Type B pancreatic cell (in vitro differentiated cells): Measurements from ENCODE around the gene ABL1. TPM values are rescaled to one million over a fixed set of nuclear protein-coding genes. Genes with fewer than 3 reads are reported as not detected.
A peak's percentile ranks its signal among the peaks of the same experiment; 100 is the strongest.
"Not testable (repeated sequence)": the region's sequence is repeated elsewhere in the genome, so short reads cannot be mapped to it uniquely, and the experiment has no call there.

Source experiments
- DNase-seq: peaks from one replicate; pipeline ENCODE4 v3.0.0; 2021; ENCODE audit warnings: mixed read lengths; ENCODE audit not compliant: unreplicated experiment; ENCODE audit errors: extremely low spot score
- H3K27ac Mint-ChIP-seq: 2 replicates; pipeline ENCODE4 v1.8.0; 2021; ENCODE audit warnings: mild to moderate bottlenecking, mixed read lengths
- H3K27me3 Mint-ChIP-seq: 2 replicates; pipeline ENCODE4 v1.8.0; 2021; ENCODE audit warnings: mixed read lengths
- H3K36me3 Mint-ChIP-seq: 2 replicates; pipeline ENCODE4 v1.8.0; 2021; ENCODE audit warnings: mixed read lengths
- H3K4me1 Mint-ChIP-seq: one replicate; pipeline ENCODE4 v1.8.0; 2021; ENCODE audit warnings: mixed read lengths; ENCODE audit not compliant: unreplicated experiment
- H3K4me3 Mint-ChIP-seq: 2 replicates; pipeline ENCODE4 v1.8.0; 2021; ENCODE audit warnings: mild to moderate bottlenecking, mixed read lengths
- H3K9me3 Mint-ChIP-seq: 2 replicates; pipeline ENCODE4 v1.8.0; 2021; ENCODE audit warnings: mixed read lengths
- total RNA-seq: library from RNA; stranded (reverse); gene quantifications from 2 replicates; pipeline ENCODE4 v1.2.1, GENCODE V29; 2021; ENCODE audit warnings: low replicate concordance
- TF ChIP-seq, protein P1 (sequence below): fragments of 200-600 bp; sonication (generic); conservative IDR thresholded peaks from 2 replicates; pipeline ENCODE4 v1.5.0; 2021; ENCODE audit warnings: antibody characterized with exemption, mild to moderate bottlenecking

ABL1 gene
- total RNA-seq, 1 donor from 2014 or later = 91.8 TPM

DNA sequence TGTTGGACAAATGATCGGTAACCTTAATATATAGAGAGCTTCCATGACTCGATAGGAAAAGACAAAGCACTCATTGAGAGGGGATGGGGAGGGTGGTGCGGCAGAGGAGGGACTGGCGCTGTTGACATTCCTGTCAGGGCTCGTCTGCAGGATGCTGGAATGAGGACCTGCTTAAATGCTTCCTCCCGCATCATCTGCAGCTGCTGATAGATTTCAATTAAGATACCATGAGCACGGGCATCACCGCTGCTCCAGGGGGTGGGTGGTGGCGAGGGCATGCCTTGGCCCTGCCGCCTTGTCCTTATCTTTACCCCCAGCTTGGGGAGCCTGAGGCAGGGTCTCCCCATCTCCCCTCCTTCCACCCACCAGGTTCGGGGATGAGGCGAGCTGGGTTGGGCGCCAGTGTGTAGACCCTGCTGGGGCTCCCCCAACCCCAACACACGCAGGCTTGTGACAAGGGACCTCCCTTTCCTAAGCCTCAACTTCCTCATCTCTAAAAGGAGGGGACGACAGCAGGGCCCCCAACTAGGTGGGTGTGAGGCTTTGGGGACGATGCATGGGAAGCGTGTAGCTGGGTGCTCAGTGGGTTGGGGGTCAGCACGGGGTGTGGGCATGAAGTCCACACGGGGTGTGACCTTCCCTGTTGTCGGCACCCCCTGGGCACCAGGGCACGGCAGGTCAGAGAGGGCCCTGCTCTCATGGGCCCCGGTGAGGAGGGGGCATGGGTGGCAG lies 73.3 kb downstream of the ABL1 start:
- H3K27me3 Mint-ChIP-seq = peaks cover 5% of the 10 kb centered on the region
- TF ChIP-seq, protein P1, sequence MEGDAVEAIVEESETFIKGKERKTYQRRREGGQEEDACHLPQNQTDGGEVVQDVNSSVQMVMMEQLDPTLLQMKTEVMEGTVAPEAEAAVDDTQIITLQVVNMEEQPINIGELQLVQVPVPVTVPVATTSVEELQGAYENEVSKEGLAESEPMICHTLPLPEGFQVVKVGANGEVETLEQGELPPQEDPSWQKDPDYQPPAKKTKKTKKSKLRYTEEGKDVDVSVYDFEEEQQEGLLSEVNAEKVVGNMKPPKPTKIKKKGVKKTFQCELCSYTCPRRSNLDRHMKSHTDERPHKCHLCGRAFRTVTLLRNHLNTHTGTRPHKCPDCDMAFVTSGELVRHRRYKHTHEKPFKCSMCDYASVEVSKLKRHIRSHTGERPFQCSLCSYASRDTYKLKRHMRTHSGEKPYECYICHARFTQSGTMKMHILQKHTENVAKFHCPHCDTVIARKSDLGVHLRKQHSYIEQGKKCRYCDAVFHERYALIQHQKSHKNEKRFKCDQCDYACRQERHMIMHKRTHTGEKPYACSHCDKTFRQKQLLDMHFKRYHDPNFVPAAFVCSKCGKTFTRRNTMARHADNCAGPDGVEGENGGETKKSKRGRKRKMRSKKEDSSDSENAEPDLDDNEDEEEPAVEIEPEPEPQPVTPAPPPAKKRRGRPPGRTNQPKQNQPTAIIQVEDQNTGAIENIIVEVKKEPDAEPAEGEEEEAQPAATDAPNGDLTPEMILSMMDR = no peak
- H3K36me3 Mint-ChIP-seq = no peaks in the 10 kb centered on the region
- DNase-seq = no peak
- no peaks in the 10 kb centered on the region for H3K9me3 Mint-ChIP-seq
- no peak overlapping the region for H3K4me3 Mint-ChIP-seq
- H3K4me1 Mint-ChIP-seq = peaks cover 6% of the 10 kb centered on the region
- H3K27ac Mint-ChIP-seq = peak overlapping the region; percentile 66

DNA sequence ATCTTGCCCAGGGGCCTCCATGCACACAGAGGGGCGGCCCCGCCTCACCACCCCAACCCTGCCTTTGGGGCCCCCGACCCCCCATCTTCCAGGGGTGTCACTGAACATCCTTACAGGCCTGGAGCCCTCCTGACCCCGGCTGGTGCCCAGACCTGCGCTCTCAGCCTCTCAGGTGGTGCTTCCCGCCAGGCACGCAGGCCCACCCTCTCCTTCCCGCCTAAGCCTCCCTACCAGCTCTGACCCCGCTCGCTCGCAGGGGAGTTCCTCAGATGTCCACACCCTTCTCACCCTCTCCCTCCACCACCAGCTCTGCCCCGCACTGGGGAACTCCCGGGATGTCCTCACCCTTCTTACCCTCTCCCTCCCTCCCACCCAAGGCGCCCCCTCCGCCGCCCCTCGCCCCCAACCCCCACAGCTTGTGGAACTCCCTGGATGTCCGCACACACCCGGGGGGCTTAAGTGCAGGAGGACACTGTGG lies 73.9 kb downstream of the ABL1 start:
- TF ChIP-seq, protein P1 = no peak
- no peak overlapping the region for H3K4me3 Mint-ChIP-seq
- peaks cover 8% of the 10 kb centered on the region for H3K4me1 Mint-ChIP-seq
- H3K27me3 Mint-ChIP-seq = peaks cover 5% of the 10 kb centered on the region
- no peaks in the 10 kb centered on the region for H3K9me3 Mint-ChIP-seq
- no peak for DNase-seq
- H3K27ac Mint-ChIP-seq = no peak overlapping the region
- no peaks in the 10 kb centered on the region for H3K36me3 Mint-ChIP-seq

DNA sequence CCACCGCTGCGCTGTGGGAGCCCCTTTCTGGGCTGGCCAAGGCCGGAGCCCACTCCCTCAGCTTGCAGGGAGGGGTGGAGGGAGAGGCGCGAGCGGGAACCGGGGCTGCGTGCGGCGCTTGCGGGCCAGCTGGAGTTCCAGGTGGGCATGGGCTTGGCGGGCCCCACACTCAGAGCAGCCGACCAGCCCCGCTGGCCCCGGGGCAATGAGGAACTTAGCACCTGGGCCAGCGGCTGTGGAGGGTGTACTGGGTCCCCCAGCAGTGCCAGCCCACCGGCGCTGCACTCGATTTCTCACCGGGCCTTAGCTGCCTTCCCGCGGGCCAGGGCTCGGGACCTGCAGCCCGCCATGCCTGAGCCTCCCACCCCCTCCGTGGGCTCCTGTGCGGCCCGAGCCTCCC lies 75.0 kb downstream of the ABL1 start:
- H3K36me3 Mint-ChIP-seq, H3K4me1 Mint-ChIP-seq, H3K4me3 Mint-ChIP-seq, H3K27me3 Mint-ChIP-seq, H3K9me3 Mint-ChIP-seq, DNase-seq, H3K27ac Mint-ChIP-seq: not testable (repeated sequence)

DNA sequence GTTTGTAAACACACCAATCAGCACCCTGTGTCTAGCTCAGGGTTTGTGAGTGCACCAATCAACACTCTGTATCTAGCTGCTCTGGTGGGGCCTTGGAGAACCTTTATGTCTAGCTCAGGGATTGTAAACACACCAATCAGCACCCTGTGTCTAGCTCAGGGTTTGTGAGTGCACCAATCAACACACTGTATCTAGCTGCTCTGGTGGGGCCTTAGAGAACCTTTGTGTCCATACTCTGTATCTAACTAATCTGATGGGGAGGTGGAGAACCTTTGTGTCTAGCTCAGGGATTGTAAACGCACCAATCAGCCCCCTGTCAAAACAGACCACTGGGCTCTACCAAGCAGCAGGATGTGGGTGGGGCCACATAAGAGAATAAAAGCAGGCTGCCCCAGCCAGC lies 75.6 kb downstream of the ABL1 start:
- DNase-seq, H3K4me1 Mint-ChIP-seq, H3K36me3 Mint-ChIP-seq, H3K27ac Mint-ChIP-seq, H3K9me3 Mint-ChIP-seq, H3K4me3 Mint-ChIP-seq, H3K27me3 Mint-ChIP-seq: not testable (repeated sequence)

DNA sequence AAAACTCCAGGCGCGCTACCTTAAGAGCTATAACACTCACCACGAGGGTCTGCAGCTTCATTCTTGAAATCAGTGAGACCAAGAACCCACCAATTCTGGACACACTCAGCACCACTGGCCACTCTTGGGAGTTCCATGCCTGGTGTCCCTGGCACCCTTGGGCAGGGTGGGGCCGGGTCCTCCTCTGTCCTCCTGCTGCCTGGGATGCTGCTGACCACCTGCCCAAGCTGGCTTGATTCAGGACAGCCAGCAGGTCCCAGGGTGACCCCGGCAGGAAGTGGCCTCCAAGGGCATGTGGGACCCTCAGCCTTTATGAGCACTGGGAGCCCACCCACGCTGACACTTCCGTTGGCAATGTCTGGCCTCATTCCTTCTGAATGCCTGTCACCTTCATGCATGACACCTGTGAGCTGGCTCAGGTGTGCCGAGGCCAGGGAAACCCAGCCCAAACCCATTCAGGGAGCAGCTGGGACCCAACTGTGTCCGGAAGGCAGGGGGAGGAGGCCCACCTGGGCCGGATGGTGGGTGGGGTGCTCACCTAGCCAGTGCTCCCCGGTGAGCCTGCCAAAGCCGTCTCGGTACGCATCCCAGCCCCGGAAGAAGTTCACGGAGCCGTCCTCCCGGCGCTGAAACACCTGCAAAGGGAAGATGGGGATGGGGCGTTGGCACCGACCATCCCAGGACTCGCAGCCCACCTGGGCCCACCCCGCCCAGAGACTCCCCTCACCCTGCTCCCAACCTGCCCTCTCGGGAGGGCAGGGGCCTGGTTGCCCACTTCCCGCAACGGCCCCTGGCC lies 76.4 kb downstream of the ABL1 start:
- no peaks in the 10 kb centered on the region for H3K36me3 Mint-ChIP-seq
- H3K4me1 Mint-ChIP-seq = peaks cover 8% of the 10 kb centered on the region
- DNase-seq = no peak
- H3K27me3 Mint-ChIP-seq = peaks cover 5% of the 10 kb centered on the region
- no peak overlapping the region for H3K27ac Mint-ChIP-seq
- no peak overlapping the region for H3K4me3 Mint-ChIP-seq
- H3K9me3 Mint-ChIP-seq = no peaks in the 10 kb centered on the region
- TF ChIP-seq, protein P1 = no peak

DNA sequence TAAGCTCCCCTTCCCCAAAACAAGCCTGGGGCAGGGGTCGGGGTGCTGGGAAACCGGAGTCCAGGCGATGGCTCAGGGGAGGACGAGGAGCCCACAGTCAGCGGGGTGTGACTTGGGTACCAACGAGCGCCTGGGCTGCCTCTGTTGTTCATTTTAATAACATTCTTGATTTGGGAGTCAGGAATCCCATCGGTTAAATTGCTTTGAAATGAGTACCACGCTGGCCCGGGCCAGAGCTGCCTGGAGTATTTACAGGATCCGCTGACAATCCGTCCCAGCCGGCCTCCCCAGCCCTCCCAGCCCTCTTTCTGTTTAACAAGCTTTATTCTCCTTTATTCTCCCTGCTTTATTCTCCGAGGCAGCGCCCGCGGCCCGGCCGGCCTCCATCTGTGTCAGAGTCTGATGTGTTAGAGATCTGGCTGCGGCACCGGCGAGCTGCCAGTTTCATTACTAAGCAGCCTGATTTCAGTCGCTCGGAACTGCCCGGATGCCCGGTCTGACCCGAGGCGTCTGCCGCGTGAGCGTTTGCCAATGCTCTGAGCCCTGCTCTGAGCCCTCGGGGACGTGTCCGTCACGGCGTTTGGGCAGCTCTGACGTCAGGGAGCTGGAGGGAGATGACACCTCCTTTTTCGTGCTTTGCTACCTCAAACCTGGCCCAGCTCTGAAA lies 78.0 kb downstream of the ABL1 start:
- peaks cover 8% of the 10 kb centered on the region for H3K4me1 Mint-ChIP-seq
- peaks cover 6% of the 10 kb centered on the region for H3K27me3 Mint-ChIP-seq
- H3K36me3 Mint-ChIP-seq = no peaks in the 10 kb centered on the region
- no peak overlapping the region for H3K4me3 Mint-ChIP-seq
- no peaks in the 10 kb centered on the region for H3K9me3 Mint-ChIP-seq
- no peak overlapping the region for H3K27ac Mint-ChIP-seq
- TF ChIP-seq, protein P1 = no peak
- DNase-seq = no peak
